Peyer's patch (tissue), 4 donors: Measurements from ENCODE around the gene ELF2.

ENCODE experiments used
- POLR2A ChIP-seq, 2 donors: fragments of 450-650 bp; IDR thresholded peaks; one replicate each; pipeline ENCODE4 v1.5.1; 2017; ENCODE audit warnings: antibody characterized with exemption in 2 of 2, mild to moderate bottlenecking in 2 of 2, moderate library complexity in 2 of 2
- TF ChIP-seq, protein P1 (sequence below), 6 experiments: fragments of 450-650 bp in 4 of 6; fragments of 200-600 bp in 2 of 6; sonication (generic) in 1 of 6; IDR thresholded peaks; one replicate each; pipeline ENCODE4 v1.5.1; 2017 to 2019; ENCODE audit warnings: antibody characterized with exemption in 6 of 6, mild to moderate bottlenecking in 3 of 6, moderate library complexity in 1 of 6

DNA sequence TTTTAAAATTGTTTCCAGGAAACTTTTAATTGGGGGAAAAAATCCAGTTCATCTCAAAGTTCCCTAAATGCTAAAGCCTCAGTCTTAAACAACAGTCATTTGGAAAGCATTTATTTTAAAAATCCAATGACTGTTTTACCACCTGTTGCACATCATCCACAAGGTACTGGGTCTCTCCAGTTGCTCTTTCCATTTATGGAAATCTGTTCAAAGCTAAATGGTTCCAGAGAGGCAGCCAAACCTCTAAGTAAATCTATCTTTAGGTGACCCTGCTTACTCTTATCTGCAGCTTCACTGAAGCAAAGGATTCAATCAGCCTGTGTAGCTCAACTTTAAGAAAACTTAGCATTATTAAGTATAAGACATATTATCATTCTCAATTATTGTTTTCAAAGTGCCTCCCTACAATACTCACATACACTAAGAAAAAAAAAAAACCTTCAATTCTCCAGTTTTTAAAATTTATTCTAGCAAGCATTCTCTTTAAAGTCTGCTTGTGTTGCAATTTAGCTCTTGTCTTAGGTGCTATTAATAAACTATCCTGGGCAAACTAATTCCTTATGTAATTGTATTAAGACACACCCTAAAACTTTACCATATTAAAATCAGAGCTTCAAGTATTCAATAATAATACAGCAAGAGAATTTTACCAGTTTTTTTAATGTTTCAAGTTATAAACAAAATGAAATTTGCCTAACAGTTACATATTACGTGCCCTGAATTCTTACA is 100.8 kb downstream of the ELF2 start:
- TF ChIP-seq, protein P1, sequence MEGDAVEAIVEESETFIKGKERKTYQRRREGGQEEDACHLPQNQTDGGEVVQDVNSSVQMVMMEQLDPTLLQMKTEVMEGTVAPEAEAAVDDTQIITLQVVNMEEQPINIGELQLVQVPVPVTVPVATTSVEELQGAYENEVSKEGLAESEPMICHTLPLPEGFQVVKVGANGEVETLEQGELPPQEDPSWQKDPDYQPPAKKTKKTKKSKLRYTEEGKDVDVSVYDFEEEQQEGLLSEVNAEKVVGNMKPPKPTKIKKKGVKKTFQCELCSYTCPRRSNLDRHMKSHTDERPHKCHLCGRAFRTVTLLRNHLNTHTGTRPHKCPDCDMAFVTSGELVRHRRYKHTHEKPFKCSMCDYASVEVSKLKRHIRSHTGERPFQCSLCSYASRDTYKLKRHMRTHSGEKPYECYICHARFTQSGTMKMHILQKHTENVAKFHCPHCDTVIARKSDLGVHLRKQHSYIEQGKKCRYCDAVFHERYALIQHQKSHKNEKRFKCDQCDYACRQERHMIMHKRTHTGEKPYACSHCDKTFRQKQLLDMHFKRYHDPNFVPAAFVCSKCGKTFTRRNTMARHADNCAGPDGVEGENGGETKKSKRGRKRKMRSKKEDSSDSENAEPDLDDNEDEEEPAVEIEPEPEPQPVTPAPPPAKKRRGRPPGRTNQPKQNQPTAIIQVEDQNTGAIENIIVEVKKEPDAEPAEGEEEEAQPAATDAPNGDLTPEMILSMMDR (IDR thresholded peaks at IDR 0.05): no peak
- no peak for TF ChIP-seq POLR2A (IDR thresholded peaks at IDR 0.05)
